Activated T-cell treated with anti-CD3 and anti-CD28 coated beads, Interleukin-2, amount 50 U/mL, for 4 hours (primary cell): Measurements from ENCODE around the gene MOB2. TPM values are rescaled to one million over a fixed set of nuclear protein-coding genes. Genes with fewer than 3 reads are reported as not detected.

Experiments used
- ATAC-seq, 2 donors: fragments of 200-7000 bp; cut with Tn5 transposase; one replicate each; pipeline ENCODE4 v1.10.0; 2021
- DNase-seq: peaks from one replicate; pipeline ENCODE4 v3.0.0-alpha.2; 2020
- H3K27me3 Mint-ChIP-seq: one replicate; pipeline ENCODE4 v1.8.0; 2021; ENCODE audit warnings: low read depth, mixed read lengths
- H3K36me3 Mint-ChIP-seq: one replicate; pipeline ENCODE4 v1.8.0; 2022; ENCODE audit warnings: mixed read lengths; ENCODE audit not compliant: insufficient read depth
- H3K4me1 Mint-ChIP-seq: one replicate; pipeline ENCODE4 v1.8.0; 2021; ENCODE audit warnings: low read depth, mixed read lengths
- H3K4me3 Mint-ChIP-seq: one replicate; pipeline ENCODE4 v1.8.0; 2021; ENCODE audit warnings: mild to moderate bottlenecking, moderate library complexity, mixed read lengths
- H3K9me3 Mint-ChIP-seq: one replicate; pipeline ENCODE4 v1.8.0; 2021; ENCODE audit warnings: mixed read lengths
- total RNA-seq, 3 donors: library from RNA; stranded (reverse); gene quantifications; one replicate each; pipeline ENCODE4 v1.2.1, GENCODE V29; 2021

The MOB2 gene
- total RNA-seq, result 10 to 100 TPM; 17.7 to 20.1 (median 18.2) TPM

GRCh38 chr11:1486054-1486825 is at the start of gene MOB2:
Gene MOB2, minus strand, starts transcription at chr11:1486779. Its CDS starts 223 bp downstream, at chr11:1486556.
- DNase-seq (no peak), ATAC-seq (no peak)
- H3K27me3 Mint-ChIP-seq, result no peaks in the 10 kb centered on the region
- no peaks in the 10 kb centered on the region for H3K9me3 Mint-ChIP-seq
- H3K36me3 Mint-ChIP-seq, result peaks cover 3% of the 10 kb centered on the region
- H3K4me3 Mint-ChIP-seq, result no peak within 1 kb of the TSS
- peaks cover 30% of the 10 kb centered on the region for H3K4me1 Mint-ChIP-seq

GRCh38 chr11:1534682-1535081 is 48.1 kb upstream of the MOB2 start:
- H3K4me1 Mint-ChIP-seq, result peaks cover 42% of the 10 kb centered on the region
- H3K4me3 Mint-ChIP-seq, result no peak overlapping the region
- DNase-seq (no peak), ATAC-seq (no peak)
- H3K27me3 Mint-ChIP-seq, result peaks cover 2% of the 10 kb centered on the region
- no peaks in the 10 kb centered on the region for H3K9me3 Mint-ChIP-seq
- H3K36me3 Mint-ChIP-seq, result peaks cover 5% of the 10 kb centered on the region

GRCh38 chr11:1534171-1534570 is 47.6 kb upstream of the MOB2 start:
- H3K4me1 Mint-ChIP-seq, result peaks cover 45% of the 10 kb centered on the region
- ATAC-seq (no peak), DNase-seq (no peak)
- no peaks in the 10 kb centered on the region for H3K9me3 Mint-ChIP-seq
- peaks cover 5% of the 10 kb centered on the region for H3K36me3 Mint-ChIP-seq
- no peak overlapping the region for H3K4me3 Mint-ChIP-seq
- peaks cover 2% of the 10 kb centered on the region for H3K27me3 Mint-ChIP-seq

GRCh38 chr11:1533342-1533725 is 46.8 kb upstream of the MOB2 start:
- ATAC-seq, result no peak
- no peak for DNase-seq
- no peak overlapping the region for H3K4me3 Mint-ChIP-seq
- no peaks in the 10 kb centered on the region for H3K27me3 Mint-ChIP-seq
- H3K36me3 Mint-ChIP-seq, result peaks cover 5% of the 10 kb centered on the region
- peaks cover 51% of the 10 kb centered on the region for H3K4me1 Mint-ChIP-seq
- H3K9me3 Mint-ChIP-seq, result no peaks in the 10 kb centered on the region

- Mint-ChIP-seq H3K4me1 (peaks cover 56% of the 10 kb centered on the region), H3K9me3 (no peaks in the 10 kb centered on the region), H3K27me3 (no peaks in the 10 kb centered on the region), H3K36me3 (peaks cover 5% of the 10 kb centered on the region), H3K4me3 (no peak overlapping the region)
- DNase-seq (no peak), ATAC-seq (no peak)
These were observed 46.2 kb upstream of the MOB2 start for GRCh38 chr11:1532606-1533341.

- Mint-ChIP-seq H3K36me3 (peaks cover 5% of the 10 kb centered on the region), H3K4me3 (no peak overlapping the region), H3K9me3 (no peaks in the 10 kb centered on the region), H3K27me3 (no peaks in the 10 kb centered on the region), H3K4me1 (peaks cover 56% of the 10 kb centered on the region)
- no peak for DNase-seq
- no peak for ATAC-seq
These were observed 45.5 kb upstream of the MOB2 start for GRCh38 chr11:1532014-1532586.

- Mint-ChIP-seq H3K4me1 (peaks cover 54% of the 10 kb centered on the region), H3K4me3 (no peak overlapping the region), H3K9me3 (no peaks in the 10 kb centered on the region), H3K36me3 (peaks cover 5% of the 10 kb centered on the region), H3K27me3 (no peaks in the 10 kb centered on the region)
- no peak for ATAC-seq
- no peak for DNase-seq
These were observed 45.0 kb upstream of the MOB2 start for GRCh38 chr11:1531449-1532013.

- DNase-seq, result no peak
- H3K27me3 Mint-ChIP-seq, result no peaks in the 10 kb centered on the region
These were observed 44.3 kb upstream of the MOB2 start for GRCh38 chr11:1530686-1531448.

GRCh38 chr11:1529774-1530173 is 43.2 kb upstream of the MOB2 start:
- Mint-ChIP-seq H3K4me1 (peaks cover 50% of the 10 kb centered on the region), H3K9me3 (no peaks in the 10 kb centered on the region), H3K27me3 (no peaks in the 10 kb centered on the region), H3K4me3 (no peak overlapping the region), H3K36me3 (peaks cover 2% of the 10 kb centered on the region)
- ATAC-seq (no peak), DNase-seq (no peak)

More at GRCh38 chr11:1530686-1531448, 44.3 kb upstream of the MOB2 start:
- no peak for ATAC-seq
- Mint-ChIP-seq H3K36me3 (peaks cover 5% of the 10 kb centered on the region), H3K4me3 (no peak overlapping the region), H3K4me1 (peaks cover 51% of the 10 kb centered on the region), H3K9me3 (no peaks in the 10 kb centered on the region)

- Mint-ChIP-seq H3K4me1 (peaks cover 45% of the 10 kb centered on the region), H3K4me3 (no peak overlapping the region), H3K27me3 (no peaks in the 10 kb centered on the region), H3K9me3 (no peaks in the 10 kb centered on the region), H3K36me3 (peaks cover 2% of the 10 kb centered on the region)
- DNase-seq (no peak), ATAC-seq (no peak)
These were observed 42.7 kb upstream of the MOB2 start for GRCh38 chr11:1529286-1529685.

GRCh38 chr11:1528710-1529109 is 42.1 kb upstream of the MOB2 start:
- no peaks in the 10 kb centered on the region for H3K27me3 Mint-ChIP-seq
- no peaks in the 10 kb centered on the region for H3K9me3 Mint-ChIP-seq
- no peak for DNase-seq
- H3K4me1 Mint-ChIP-seq, result peaks cover 46% of the 10 kb centered on the region
- H3K4me3 Mint-ChIP-seq, result no peak overlapping the region
- H3K36me3 Mint-ChIP-seq, result peaks cover 2% of the 10 kb centered on the region
- ATAC-seq, result no peak

- Mint-ChIP-seq H3K4me1 (peaks cover 49% of the 10 kb centered on the region), H3K36me3 (no peaks in the 10 kb centered on the region), H3K27me3 (no peaks in the 10 kb centered on the region), H3K4me3 (no peak overlapping the region), H3K9me3 (no peaks in the 10 kb centered on the region)
- no peak for DNase-seq
- no peak for ATAC-seq
These were observed 40.2 kb upstream of the MOB2 start for GRCh38 chr11:1526785-1527184.

GRCh38 chr11:1523779-1524178 is 37.2 kb upstream of the MOB2 start:
- no peak overlapping the region for H3K4me3 Mint-ChIP-seq

GRCh38 chr11:1523077-1523476 is 36.5 kb upstream of the MOB2 start:
- no peaks in the 10 kb centered on the region for H3K9me3 Mint-ChIP-seq
- ATAC-seq (no peak), DNase-seq (no peak)
- H3K4me1 Mint-ChIP-seq, result peaks cover 43% of the 10 kb centered on the region
- H3K36me3 Mint-ChIP-seq, result no peaks in the 10 kb centered on the region
- H3K27me3 Mint-ChIP-seq, result no peaks in the 10 kb centered on the region
- H3K4me3 Mint-ChIP-seq, result no peak overlapping the region

More at GRCh38 chr11:1523779-1524178, 37.2 kb upstream of the MOB2 start:
- Mint-ChIP-seq H3K36me3 (no peaks in the 10 kb centered on the region), H3K27me3 (no peaks in the 10 kb centered on the region), H3K4me1 (peaks cover 46% of the 10 kb centered on the region), H3K9me3 (no peaks in the 10 kb centered on the region)
- ATAC-seq (no peak), DNase-seq (no peak)
